ENCODE data around the gene ADAMTSL3. TPM values are rescaled to one million over a fixed set of nuclear protein-coding genes. Genes with fewer than 3 reads are reported as not detected.

ADAMTSL3 gene
- total and polyA plus RNA-seq, 2 of the 4 experiments (the other 2 are of a cell fraction): under 0.01 to 0.02 TPM

DNA sequence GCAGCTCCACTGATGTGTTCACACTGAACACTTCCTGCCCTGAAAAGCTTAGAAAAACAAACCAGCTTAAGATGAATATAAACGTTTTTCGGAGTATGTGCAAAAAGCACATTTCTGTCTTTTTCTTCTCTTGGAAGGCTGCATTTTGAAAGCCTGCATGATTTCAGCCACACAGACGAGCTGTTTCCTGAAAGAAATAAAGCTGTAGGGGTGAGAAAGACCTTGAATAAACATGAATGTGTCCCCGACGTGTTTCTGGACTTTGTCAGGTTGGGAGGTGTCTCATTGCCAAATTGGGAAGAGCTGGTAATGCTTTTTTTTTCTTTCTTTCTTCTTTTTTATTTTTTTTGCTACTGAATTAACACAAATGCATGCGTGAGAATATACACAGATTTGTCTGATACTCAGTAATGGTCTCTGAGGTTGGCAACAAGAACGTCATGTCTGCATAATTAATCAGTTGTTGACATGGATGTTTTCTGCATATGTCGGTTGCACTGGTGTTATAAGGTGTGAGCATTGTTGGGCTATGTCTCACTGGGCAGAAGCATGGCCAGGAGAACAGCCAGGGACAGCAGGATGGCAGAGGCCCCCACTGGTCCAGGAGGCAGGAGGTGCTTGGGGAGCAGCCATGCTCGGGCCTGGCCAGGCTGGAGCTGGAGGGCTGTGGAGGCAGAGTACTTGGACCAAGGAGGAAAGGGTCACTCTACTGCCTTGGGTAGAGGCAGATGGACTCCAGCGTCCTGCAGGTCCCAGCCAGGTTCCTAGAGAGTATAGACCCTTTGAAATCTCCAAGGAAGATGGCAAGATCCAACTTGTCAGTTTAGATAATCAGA lies 39.0 kb downstream of the ADAMTSL3 start:
- CTCF ChIA-PET: no interaction called here
- Histone ChIP-seq H2BK15ac (ENCODE audit: low read depth, low read length) (no peak overlapping the region), H4K5ac (ENCODE audit: low read depth, low read length) (no peak overlapping the region), H4K20me1 (ENCODE audit: insufficient read depth, low read length) (no peaks in the 10 kb centered on the region), H4K91ac (ENCODE audit: insufficient read depth, low read depth, low read length) (no peak overlapping the region), H2AK5ac (ENCODE audit: low read depth, low read length) (no peak overlapping the region), H3K9me1 (ENCODE audit: insufficient read depth, low read length) (no peaks in the 10 kb centered on the region; the same call in 1 of the 2 replicates), H3K14ac (replicated peaks; ENCODE audit: low read depth, low read length) (no peak overlapping the region), H3K23ac (ENCODE audit: low read depth, low read length) (no peak overlapping the region), H3K4ac (ENCODE audit: low read depth, low read length) (no peak overlapping the region), H3K56ac (ENCODE audit: extremely low read depth, insufficient read depth, low read length) (no peak overlapping the region), H3K4me3 (ENCODE audit: insufficient read depth, low read depth, low read length) (no peak overlapping the region), H3K4me1 (ENCODE audit: control insufficient read depth, insufficient read depth, low read length) (peaks cover 2% of the 10 kb centered on the region; the same call in 1 of the 2 replicates), H4K8ac (ENCODE audit: low read depth in 2 of 2, low read length in 2 of 2) (no peak overlapping the region), H3K27ac (ENCODE audit: insufficient read depth, low read length) (no peak overlapping the region), H3K4me2 (ENCODE audit: low read depth, low read length) (no peak overlapping the region), H2BK20ac (ENCODE audit: low read depth, low read length) (no peak overlapping the region; the same call in 1 of the 2 replicates), H3K79me1 (ENCODE audit: low read depth in 1 of 2, low read length in 2 of 2) (no peaks in the 10 kb centered on the region), H2BK120ac (ENCODE audit: low read depth, low read length) (no peak overlapping the region), H3K36me3 (ENCODE audit: control insufficient read depth, insufficient read depth, low read length) (no peaks in the 10 kb centered on the region), H3K9me3 (ENCODE audit: control insufficient read depth, insufficient read depth, low read length) (no peaks in the 10 kb centered on the region; the same call in 1 of the 2 replicates), H3K27me3 (ENCODE audit: control insufficient read depth, insufficient read depth, low read length) (no peaks in the 10 kb centered on the region), H2AK9ac (replicated peaks; ENCODE audit: low read depth, low read length, poor library complexity) (no peak overlapping the region), H2AFZ (replicated peaks; ENCODE audit: low read length, poor library complexity) (no peak overlapping the region), H2BK5ac (ENCODE audit: low read depth, low read length, poor library complexity, severe bottlenecking) (no peak overlapping the region), H3K9ac (ENCODE audit: low read depth, low read length) (no peak overlapping the region), H3K18ac (ENCODE audit: low read depth, low read length) (no peak overlapping the region)
- in situ Hi-C loops (cut with MboI; ENCODE audit: low sequenced_read_pairs) (loop anchor here (10.0 kb wide), 1 partner anchor 62 kb away; no protein-coding TSS in a partner anchor), dilution Hi-C loops (cut with HindIII; ENCODE audit: low sequenced_read_pairs, unreplicated experiment) (no loop called here), intact Hi-C loops (cut with micrococcal nuclease) (no loop called here)
- WGBS, 2 experiments (ENCODE audit: extremely low coverage in 2 of 2, insufficient read length in 1 of 2): 12% methylated on average over 4 of the region's 10 CpGs; no CpG with 5 or more reads in 1 of the 2 experiments
- ATAC-seq (ENCODE audit: low read depth) (no peak), DNase-seq (no peak)
- POLR2A ChIA-PET (ENCODE audit: unreplicated experiment): no interaction called here
- TF ChIP-seq SMC3 (IDR thresholded peaks at IDR 0.05; ENCODE audit: low read depth, low read length) (no peak), BHLHE40 (IDR thresholded peaks at IDR 0.05; ENCODE audit: low read depth, low read length) (no peak), RCOR1 (IDR thresholded peaks at IDR 0.05; ENCODE audit: insufficient replicate concordance, low read length) (no peak), NFE2L2 (IDR thresholded peaks at IDR 0.05; ENCODE audit: low read depth, low read length) (no peak), MAZ (IDR thresholded peaks at IDR 0.05; ENCODE audit: borderline replicate concordance, low read depth, low read length) (no peak), FOS (IDR thresholded peaks at IDR 0.05; ENCODE audit: low read depth, low read length) (no peak), RAD21 (IDR thresholded peaks at IDR 0.05; ENCODE audit: low read length) (no peak), RFX5 (IDR thresholded peaks at IDR 0.05; ENCODE audit: low read depth, low read length) (no peak), MXI1 (IDR thresholded peaks at IDR 0.05; ENCODE audit: borderline replicate concordance, low read depth, low read length) (no peak)
- BruUV-seq (replicated peaks): no TSS peak
